Measurements from ENCODE around the gene GSTT2B. TPM values are rescaled to one million over a fixed set of nuclear protein-coding genes. Genes with fewer than 3 reads are reported as not detected.
"Not testable (repeated sequence)": the region's sequence is repeated elsewhere in the genome, so short reads cannot be mapped to it uniquely, and the experiment has no call there.

GSTT2B gene
- not detected in 2 replicates for total RNA-seq

- H3K9me3 Mint-ChIP-seq; ATAC-seq (ENCODE audit: low read depth); H3K4me1 Mint-ChIP-seq; H3K27me3 Mint-ChIP-seq; H3K36me3 Mint-ChIP-seq (ENCODE audit: low read depth); H3K4me3 Mint-ChIP-seq; CTCF ChIA-PET; POLR2A ChIA-PET; intact Hi-C loops (cut with micrococcal nuclease); H3K27ac Mint-ChIP-seq; DNase-seq: not testable (repeated sequence)
These were observed at the start of gene GSTT2B for GRCh38 chr22:23961084-23961771. GSTT2B (minus strand) TSS chr22:23961195; CDS start chr22:23961131, 64 bp downstream.

- Mint-ChIP-seq H3K27me3 (no peaks in the 10 kb centered on the region), H3K27ac (peak overlapping the region; percentile 30), H3K36me3 (ENCODE audit: low read depth) (peaks cover 2% of the 10 kb centered on the region), H3K4me1 (peaks cover 23% of the 10 kb centered on the region), H3K4me3 (peak overlapping the region; percentile 65), H3K9me3 (no peaks in the 10 kb centered on the region)
- DNase-seq (no peak), ATAC-seq (ENCODE audit: low read depth) (no peak)
- intact Hi-C loops (cut with micrococcal nuclease) = loop anchor here (5.0 kb wide), 3 partner anchors 98 to 547 kb away; partner anchors contain the start of genes GUCD1, MIF and SNRPD3
- ChIA-PET CTCF (interaction anchor here (1.2 kb wide), 1 partner anchor 180 kb away, joined by 3 read pairs; no protein-coding TSS in a partner anchor), POLR2A (interaction anchor here (1.7 to 3.7 kb wide), 2 partner anchors 116 to 146 kb away, joined by 14 to 25 read pairs; partner anchors contain the start of gene MIF)
- TF ChIP-seq, protein P1, sequence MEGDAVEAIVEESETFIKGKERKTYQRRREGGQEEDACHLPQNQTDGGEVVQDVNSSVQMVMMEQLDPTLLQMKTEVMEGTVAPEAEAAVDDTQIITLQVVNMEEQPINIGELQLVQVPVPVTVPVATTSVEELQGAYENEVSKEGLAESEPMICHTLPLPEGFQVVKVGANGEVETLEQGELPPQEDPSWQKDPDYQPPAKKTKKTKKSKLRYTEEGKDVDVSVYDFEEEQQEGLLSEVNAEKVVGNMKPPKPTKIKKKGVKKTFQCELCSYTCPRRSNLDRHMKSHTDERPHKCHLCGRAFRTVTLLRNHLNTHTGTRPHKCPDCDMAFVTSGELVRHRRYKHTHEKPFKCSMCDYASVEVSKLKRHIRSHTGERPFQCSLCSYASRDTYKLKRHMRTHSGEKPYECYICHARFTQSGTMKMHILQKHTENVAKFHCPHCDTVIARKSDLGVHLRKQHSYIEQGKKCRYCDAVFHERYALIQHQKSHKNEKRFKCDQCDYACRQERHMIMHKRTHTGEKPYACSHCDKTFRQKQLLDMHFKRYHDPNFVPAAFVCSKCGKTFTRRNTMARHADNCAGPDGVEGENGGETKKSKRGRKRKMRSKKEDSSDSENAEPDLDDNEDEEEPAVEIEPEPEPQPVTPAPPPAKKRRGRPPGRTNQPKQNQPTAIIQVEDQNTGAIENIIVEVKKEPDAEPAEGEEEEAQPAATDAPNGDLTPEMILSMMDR (IDR thresholded peaks at IDR 0.05) = no peak
These were observed 49.0 kb upstream of the GSTT2B start for GRCh38 chr22:24010018-24010391.

- TF ChIP-seq, protein P1 (IDR thresholded peaks at IDR 0.05) = no peak
These were observed 48.4 kb upstream of the GSTT2B start for GRCh38 chr22:24009227-24010017.

GRCh38 chr22:24008381-24009226 is 47.6 kb upstream of the GSTT2B start:
- peaks cover 18% of the 10 kb centered on the region for H3K4me1 Mint-ChIP-seq
- H3K27me3 Mint-ChIP-seq = no peaks in the 10 kb centered on the region
- POLR2A ChIA-PET = no interaction called here
- H3K4me3 Mint-ChIP-seq = peak overlapping the region; percentile 45
- intact Hi-C loops (cut with micrococcal nuclease) = no loop called here
- H3K9me3 Mint-ChIP-seq = no peaks in the 10 kb centered on the region
- TF ChIP-seq, protein P1 (IDR thresholded peaks at IDR 0.05) = no peak
- CTCF ChIA-PET = interaction anchor here (1.2 kb wide), 1 partner anchor 181 kb away, joined by 3 read pairs; no protein-coding TSS in a partner anchor
- DNase-seq (no peak), ATAC-seq (ENCODE audit: low read depth) (no peak)
- peaks cover 2% of the 10 kb centered on the region for H3K36me3 Mint-ChIP-seq (ENCODE audit: low read depth)
- H3K27ac Mint-ChIP-seq = no peak overlapping the region

More at GRCh38 chr22:24009227-24010017, 48.4 kb upstream of the GSTT2B start:
- H3K4me3 Mint-ChIP-seq = no peak overlapping the region
- ChIA-PET POLR2A (interaction anchor here (1.7 to 3.7 kb wide), 2 partner anchors 116 to 147 kb away, joined by 14 to 25 read pairs; partner anchors contain the start of gene MIF), CTCF (interaction anchor here (1.2 kb wide), 1 partner anchor 180 kb away, joined by 3 read pairs; no protein-coding TSS in a partner anchor)
- peaks cover 2% of the 10 kb centered on the region for H3K36me3 Mint-ChIP-seq (ENCODE audit: low read depth)
- intact Hi-C loops (cut with micrococcal nuclease) = loop anchor here (5.0 kb wide), 3 partner anchors 97 to 548 kb away; partner anchors contain the start of genes GUCD1, MIF and SNRPD3
- H3K27me3 Mint-ChIP-seq = no peaks in the 10 kb centered on the region
- no peaks in the 10 kb centered on the region for H3K9me3 Mint-ChIP-seq
- H3K27ac Mint-ChIP-seq = no peak overlapping the region
- H3K4me1 Mint-ChIP-seq = peaks cover 20% of the 10 kb centered on the region
- no peak for DNase-seq
- ATAC-seq (ENCODE audit: low read depth) = no peak

- CTCF ChIA-PET = no interaction called here
- POLR2A ChIA-PET = no interaction called here
- no peaks in the 10 kb centered on the region for H3K27me3 Mint-ChIP-seq
These were observed 47.0 kb upstream of the GSTT2B start for GRCh38 chr22:24008022-24008283.

More at GRCh38 chr22:24008022-24008283, 47.0 kb upstream of the GSTT2B start:
- H3K36me3 Mint-ChIP-seq (ENCODE audit: low read depth) = peaks cover 2% of the 10 kb centered on the region
- intact Hi-C loops (cut with micrococcal nuclease) = no loop called here
- ATAC-seq (ENCODE audit: low read depth) = no peak
- no peak overlapping the region for H3K4me3 Mint-ChIP-seq
- no peaks in the 10 kb centered on the region for H3K9me3 Mint-ChIP-seq
- H3K4me1 Mint-ChIP-seq = peaks cover 15% of the 10 kb centered on the region
- H3K27ac Mint-ChIP-seq = no peak overlapping the region
- no peak for DNase-seq
- TF ChIP-seq, protein P1 (IDR thresholded peaks at IDR 0.05) = no peak

Measured in activated B cell treated with CpG ODN at 0.5 μM for 24 hours (primary cell).